Femur (tissue), 1 donor: ENCODE data around the gene RSRC1.
"Not testable (repeated sequence)": the region's sequence is repeated elsewhere in the genome, so short reads cannot be mapped to it uniquely, and the experiment has no call there.

Experiments
- DNase-seq: peaks from one replicate; pipeline ENCODE4 v3.0.0-alpha.2; 2017

Gene RSRC1

DNA sequence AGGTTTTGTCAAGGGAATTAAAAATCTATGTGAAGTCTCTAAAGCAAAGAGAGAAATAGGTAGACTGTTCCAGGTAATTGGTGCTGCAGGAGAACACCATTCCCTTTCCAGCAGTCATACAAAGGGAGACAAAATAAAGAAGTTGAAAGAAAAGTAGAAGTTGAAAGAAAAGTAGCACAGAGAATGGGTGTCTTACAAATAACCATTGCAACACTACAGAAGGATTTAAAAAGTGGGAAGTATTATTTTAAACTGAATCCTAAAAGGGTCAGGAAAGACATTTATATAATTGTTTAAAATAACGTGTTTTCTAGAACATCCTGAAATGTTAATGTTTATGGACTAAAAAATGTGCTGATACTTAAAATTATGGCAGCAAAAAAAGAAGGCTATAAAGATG lies 223.8 kb downstream of the RSRC1 start:
- DNase-seq, result no peak

GRCh38 chr3:158337110-158337509 lies 227.2 kb downstream of the RSRC1 start:
- DNase-seq, result no peak

DNA sequence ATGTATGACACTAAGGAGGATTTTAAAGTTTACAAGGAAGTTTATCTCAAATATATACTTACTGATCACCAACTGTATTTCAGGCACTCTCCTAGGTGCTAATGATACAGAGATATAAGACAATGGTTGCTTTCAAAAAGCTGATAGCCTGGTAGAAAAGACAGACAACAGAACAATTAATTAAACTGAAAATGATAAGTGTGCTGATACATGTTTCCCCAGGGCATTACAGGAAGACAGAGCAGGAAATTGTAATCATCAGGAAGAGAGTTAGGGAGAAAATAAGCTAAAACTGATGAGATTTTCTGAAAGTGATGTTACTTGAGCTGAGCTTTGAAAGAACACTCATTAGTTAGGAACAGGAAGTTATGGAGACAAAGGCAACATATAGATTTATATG lies 229.7 kb downstream of the RSRC1 start:
- no peak for DNase-seq

DNA sequence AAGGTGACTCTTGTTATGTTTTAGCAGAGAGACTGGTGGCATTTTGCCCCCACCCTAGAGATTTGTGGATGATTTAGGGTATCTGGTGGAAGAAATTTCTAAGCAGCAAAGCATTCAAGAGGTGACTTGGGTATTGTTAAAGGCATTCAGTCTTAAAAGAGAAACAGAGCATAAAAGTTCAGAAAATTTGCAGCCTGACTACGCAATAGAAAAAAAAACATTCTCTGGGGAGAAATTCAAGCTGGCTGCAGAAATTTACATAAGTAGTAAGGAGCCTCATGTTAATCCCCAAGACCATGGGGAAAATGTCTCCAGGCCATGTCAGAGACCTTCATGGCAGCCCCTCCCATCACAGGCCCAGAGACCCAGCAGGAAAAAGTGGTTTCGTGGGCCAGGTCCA lies 231.1 kb downstream of the RSRC1 start:
- DNase-seq, result not testable (repeated sequence)

DNA sequence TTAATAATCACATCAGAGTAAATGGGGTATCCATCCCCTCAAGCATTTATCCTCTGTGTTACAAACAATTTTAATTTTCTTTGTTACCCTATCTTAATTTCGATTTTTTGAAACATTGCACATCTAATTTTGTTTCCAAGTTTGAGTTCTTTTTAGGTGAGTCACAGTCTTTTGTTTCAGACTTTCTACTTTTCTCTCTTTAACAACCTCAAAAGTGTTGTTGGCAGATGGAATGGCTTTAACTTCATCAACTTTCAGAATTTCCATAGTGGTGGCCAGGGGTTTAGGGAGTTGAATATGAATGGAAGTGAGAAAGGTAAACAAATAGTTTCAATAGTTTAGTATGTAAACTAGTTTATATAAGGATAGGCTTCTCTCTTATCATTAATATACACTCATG lies 238.1 kb downstream of the RSRC1 start:
- no peak for DNase-seq

GRCh38 chr3:158350971-158351370 lies 241.1 kb downstream of the RSRC1 start:
- no peak for DNase-seq

GRCh38 chr3:158352551-158352950 lies 242.7 kb downstream of the RSRC1 start:
- DNase-seq, result no peak

GRCh38 chr3:158354713-158355112 lies 244.8 kb downstream of the RSRC1 start:
- DNase-seq, result no peak

DNA sequence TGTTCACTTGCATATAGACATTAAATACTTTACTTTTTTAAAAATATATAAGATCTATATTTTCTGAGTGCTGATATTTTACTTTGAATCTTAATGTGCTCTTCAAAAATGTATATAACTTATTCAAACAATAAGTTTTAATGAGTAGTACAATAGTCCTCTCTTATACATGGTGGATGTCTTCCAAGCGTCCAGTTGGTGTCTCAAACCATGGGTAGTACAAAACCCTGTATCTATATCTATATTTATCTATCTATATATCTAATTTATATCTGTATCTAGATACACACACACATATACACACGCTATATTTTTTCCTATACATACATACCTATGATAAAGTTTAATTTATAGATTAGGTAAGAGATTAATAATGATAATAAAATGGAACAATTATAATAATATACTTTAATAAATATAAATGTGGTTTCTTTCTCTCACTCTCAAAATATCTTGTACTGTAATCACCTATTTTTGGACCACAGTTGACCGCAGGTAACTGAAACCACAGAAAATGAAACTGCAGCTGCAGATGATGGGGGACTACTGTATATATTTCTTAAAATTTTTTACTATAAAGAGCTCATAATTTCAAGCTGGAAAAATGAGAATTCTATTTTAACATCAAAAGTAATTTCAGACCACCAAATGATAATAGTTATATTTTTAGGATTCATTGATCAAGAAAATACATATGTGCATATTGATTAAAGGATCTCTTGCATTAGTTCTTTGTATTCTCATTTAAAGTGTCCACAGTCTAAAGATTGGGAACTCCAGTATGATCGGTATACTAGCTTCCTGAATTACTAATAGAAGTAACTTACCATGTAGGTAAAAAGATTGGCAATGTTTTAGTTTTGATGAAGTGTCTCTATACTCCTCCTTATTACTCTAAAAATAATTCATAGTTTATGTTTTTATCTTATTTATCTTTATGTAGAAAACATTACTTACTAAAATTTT lies 246.0 kb downstream of the RSRC1 start:
- DNase-seq, result no peak

- no peak for DNase-seq
Measured at GRCh38 chr3:158359339-158359738, 249.4 kb downstream of the RSRC1 start.

DNA sequence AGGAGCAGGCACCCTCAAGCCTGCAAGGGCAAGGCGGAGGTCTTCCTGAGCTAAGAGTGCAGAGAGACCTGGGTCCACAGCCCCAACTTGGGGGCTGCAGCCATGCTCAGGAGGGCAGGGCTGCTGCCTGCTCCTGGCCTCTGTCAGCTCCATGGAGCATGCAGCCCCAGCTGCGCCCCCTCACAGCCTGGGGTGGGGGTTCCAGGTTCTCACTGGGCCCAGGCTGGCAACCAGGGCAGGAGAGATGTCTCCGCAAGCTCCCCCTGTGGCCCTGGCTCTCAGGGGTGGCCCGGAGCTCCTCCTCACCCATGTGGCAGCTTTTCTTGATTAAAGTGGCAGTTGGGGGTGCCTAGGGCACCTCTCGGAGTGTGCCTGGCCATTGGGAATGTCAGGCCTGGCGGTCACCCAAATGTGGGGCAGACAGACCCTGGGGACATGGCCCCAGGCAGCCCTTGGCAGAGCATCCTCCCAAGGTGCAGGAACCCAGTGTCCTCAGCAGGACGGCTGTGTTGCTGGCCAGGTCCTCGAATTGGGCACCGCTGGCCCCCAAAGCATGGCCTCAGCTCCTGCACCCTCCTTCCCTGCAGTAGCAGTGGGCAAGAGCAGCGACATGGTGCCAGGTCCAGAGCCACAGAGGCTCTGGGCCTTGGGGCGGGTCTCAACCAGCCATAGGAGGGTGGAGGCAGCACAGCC lies 251.0 kb downstream of the RSRC1 start:
- no peak for DNase-seq

GRCh38 chr3:158368271-158368670 lies 258.4 kb downstream of the RSRC1 start:
- no peak for DNase-seq

- no peak for DNase-seq
Measured at GRCh38 chr3:158369279-158369678, 259.4 kb downstream of the RSRC1 start.

DNA sequence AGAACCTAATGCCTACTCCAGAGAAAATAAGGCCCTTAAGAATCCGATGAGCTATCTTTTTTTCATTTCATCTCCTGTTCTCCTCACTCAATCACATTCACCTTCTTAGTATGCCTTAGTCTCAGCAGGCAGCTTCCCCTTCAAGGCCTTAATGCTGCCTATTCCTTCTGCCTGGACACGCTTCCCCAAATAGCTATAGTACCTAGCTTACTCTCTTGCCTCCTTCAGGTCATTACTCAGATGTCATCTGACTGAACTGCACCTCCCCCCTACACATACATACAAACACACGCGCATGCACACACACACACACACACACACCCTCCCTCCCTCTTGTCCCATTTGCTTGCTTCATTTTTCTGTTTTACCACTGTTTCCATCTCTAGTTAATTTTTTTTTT lies 269.6 kb downstream of the RSRC1 start:
- no peak for DNase-seq

- DNase-seq, result no peak
Measured at GRCh38 chr3:158381262-158381868, 271.5 kb downstream of the RSRC1 start.

- DNase-seq, result no peak
Measured at GRCh38 chr3:158382479-158382878, 272.6 kb downstream of the RSRC1 start.

- DNase-seq, result no peak
Measured at GRCh38 chr3:158384019-158384418, 274.1 kb downstream of the RSRC1 start.

GRCh38 chr3:158395421-158395820 lies 285.5 kb downstream of the RSRC1 start:
- DNase-seq, result no peak

DNA sequence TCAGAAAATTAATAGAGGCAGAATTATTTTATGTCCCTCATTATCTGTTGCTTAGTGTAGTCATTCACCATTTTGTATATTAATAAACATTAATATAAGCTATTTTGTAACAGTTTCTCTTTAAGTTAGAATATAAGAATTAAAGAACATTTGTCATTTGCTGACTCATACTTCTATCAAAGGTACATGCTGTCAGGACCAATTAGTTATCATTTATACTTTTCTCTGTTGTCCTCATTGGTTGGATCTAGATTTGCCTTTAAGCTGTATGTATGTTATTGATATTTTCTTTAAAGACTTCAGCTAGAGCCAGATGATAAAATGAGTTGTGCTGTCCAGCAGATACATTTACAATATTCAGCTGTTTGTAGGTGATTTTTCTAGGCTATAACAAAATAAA lies 292.7 kb downstream of the RSRC1 start:
- no peak for DNase-seq

DNA sequence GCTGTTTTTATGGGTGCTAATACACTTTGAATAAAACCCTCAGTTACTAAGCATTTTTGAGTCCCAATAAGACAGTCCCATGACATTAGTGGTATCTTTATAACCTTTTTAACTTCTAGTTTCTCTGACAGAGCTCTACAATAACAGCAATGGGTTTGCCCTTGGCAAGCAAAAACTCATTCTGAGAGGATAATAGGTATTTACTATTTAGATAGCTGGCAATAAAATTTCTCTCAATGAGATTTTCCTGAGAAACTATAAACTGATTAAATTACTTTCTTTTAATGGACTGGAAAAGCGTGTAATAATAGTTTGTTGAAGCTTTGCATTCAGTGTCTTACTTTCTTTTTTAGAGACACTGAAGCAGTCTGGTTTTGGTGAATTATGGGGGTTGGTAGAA lies 293.1 kb downstream of the RSRC1 start:
- DNase-seq, result no peak

DNA sequence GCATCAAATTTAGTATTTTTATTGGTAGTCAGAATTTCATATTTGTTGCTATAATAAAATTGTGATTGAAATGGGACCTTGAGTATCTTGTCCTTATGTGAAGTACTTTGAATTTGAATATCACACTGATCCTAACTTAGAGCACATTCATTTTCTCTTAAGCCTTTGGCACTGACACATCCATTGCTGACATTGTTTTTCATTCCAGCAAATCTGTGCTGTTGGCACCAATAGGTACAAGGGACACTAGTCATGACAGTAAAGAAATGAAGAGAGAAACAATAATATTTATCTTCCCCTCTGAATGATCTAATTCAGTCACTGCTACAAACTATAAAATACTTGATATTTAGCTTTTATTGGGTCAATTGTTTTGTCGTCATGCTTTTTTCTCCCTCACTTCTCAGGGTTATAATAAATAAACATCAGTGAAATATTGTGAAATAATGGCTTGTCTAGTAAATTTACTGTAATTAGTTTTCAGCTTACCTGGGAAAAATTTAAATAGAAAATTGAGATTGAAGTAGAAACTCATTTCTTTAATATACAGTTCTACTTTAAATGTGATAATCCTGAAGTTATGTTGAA lies 294.3 kb downstream of the RSRC1 start:
- DNase-seq, result no peak

DNA sequence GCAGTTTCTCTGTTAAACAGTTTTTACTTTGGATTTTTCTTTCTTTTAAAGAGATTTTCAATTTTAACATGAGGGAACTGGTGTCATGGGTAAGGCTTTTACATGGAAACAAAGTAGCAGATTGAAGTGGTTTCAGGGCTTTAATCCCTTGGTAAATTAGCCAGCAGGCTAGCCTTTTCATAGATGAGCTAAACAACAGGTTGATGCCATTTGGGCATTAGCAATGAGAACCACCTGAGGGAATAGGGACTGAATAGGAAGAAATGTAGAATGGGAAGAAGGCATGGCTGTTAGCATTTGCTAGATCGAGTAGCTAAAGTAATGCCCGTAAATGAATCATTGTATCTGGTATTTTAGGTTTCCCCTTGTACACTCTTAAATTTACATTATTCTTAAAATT lies 295.6 kb downstream of the RSRC1 start:
- no peak for DNase-seq

GRCh38 chr3:158407844-158408517 lies 298.1 kb downstream of the RSRC1 start:
- DNase-seq, result no peak
